NK-92 treated with Interleukin-12 subunit alpha and Interleukin-12 subunit beta, amount 100 ng/mL, for 24 hours (cell line): ENCODE data around the gene LPCAT1.

Experiments used
- DNase-seq: peaks from one replicate; lab custom pipeline; 2025; lab: John Stamatoyannopoulos, UW

LPCAT1 gene

DNA sequence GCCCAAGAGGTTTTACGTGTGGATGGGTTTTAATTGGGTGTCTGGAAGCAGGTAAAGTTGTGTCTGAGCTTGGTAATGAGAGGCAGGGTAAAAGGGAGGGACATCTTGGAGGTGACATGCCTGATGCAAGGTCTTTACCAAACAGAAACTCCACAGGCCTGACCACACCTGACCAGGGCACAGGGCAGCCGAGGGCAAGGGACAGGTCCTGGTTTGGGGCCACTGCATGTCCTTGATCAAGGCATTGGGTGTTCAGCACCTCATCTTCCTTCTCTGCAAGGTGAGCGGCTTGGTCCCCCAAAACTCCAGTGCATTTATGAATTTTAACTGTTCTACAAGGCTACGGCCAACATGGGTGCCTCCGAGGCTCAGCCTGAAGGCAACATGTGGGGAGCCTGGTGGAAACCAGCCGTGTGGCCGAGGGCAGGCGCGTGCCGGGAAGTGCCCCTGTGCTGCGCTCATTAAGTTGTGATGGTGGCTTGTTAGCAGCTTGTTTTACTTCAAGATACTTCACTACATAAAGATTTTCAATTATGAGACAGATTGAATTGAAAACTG, 30.7 kb upstream of the LPCAT1 start:
- DNase-seq: no peak

- DNase-seq: no peak
Observed at GRCh38 chr5:1553539-1554409, 30.0 kb upstream of the LPCAT1 start.

DNA sequence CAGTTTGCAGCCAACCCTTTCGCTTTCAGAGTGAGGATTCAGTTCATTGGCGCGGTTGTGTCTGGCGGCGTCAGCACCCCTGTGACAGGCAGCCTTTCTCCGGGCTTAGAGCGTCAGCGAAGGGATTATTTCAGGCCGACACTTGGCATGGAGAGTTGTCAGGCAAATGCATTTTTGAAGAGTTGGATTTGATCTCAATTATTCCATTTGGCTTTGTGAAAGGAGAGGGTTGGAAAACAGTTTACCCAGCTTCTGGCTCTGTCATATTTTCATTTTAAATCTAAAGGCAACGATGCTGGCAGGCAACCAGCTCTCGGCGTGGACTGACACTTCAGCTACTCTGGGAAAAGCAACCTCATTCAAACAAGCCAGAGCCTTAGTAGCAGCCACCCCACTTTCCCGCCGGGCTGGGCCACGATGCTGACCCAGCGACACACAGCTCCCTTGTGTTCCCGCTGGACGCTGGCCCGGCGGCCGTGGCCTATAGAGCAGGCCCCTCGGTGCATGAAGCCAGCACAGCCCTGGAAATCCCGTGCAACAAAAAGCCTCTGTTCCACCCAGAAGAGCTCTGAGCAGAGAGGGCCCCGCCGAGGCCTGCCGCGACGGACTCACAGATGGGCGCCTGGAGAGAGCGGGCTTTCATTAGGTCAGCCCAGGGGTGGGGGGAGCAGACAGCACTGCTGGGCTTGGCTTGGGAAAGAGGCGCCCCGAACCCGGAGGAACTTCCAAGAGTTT, 28.9 kb upstream of the LPCAT1 start:
- no peak for DNase-seq

GRCh38 chr5:1551426-1552301, 27.9 kb upstream of the LPCAT1 start:
- DNase-seq: no peak

- DNase-seq: no peak
Observed at GRCh38 chr5:1550287-1551076, 26.7 kb upstream of the LPCAT1 start.

GRCh38 chr5:1549475-1550030, 25.8 kb upstream of the LPCAT1 start:
- DNase-seq: no peak

DNA sequence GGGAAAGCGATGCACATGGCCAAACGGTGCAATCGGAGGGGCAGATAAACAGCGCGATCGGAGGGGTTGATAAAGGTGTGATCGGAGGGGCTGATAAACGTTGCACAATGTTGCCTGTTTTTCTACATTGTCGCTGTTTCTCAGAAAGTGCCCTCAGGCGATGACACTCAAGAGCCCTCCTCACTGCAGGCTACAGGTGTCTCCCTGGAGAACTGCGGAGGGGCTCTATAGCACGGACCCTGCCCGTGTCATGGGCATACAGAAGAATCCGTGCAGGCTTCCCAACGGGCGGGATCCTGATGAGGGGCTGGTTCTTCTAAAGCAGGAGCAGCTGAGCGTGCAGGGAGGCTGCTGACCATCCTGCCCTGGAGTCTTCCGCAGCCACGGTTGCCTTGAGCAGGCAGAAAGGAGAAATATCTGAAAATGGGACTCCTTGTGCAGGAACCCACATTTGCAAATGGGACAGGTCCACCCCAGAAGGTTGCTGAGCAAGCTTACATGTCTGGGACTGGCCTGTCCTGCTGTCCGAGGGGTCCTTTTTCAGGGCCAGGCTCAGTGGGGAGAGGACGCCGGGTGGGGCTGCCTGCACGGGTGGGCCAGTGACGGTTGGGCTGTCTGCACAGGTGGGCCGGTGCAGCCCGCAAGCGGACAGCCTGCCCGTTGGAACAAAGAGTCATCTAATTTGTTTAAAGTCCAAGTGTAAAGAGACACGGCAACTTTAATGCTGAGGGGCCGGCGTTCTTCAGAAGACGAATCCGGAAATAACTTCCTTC, 25.1 kb upstream of the LPCAT1 start:
- DNase-seq: no peak

DNA sequence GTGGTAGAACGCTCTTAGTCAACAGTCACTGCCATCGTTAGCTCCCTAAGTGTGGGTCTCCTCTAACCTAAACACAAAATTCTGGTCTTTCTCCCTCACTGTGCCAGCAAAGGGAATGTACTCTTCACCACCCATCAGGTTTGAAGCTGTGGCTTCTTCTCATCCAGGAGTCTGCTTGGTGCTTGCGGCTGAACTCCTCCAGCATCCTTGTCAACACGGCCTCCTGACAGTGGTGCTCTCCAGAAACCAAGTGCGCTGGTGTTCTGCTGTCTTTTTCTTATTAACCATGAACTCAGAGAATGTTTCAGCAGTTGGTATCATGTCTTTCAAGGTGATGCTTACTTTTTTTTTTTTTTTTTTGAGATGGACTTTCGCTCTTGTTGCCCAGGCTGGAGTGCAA, 23.9 kb upstream of the LPCAT1 start:
- no peak for DNase-seq

- DNase-seq: no peak
Observed at GRCh38 chr5:1547236-1547635, 23.5 kb upstream of the LPCAT1 start.

DNA sequence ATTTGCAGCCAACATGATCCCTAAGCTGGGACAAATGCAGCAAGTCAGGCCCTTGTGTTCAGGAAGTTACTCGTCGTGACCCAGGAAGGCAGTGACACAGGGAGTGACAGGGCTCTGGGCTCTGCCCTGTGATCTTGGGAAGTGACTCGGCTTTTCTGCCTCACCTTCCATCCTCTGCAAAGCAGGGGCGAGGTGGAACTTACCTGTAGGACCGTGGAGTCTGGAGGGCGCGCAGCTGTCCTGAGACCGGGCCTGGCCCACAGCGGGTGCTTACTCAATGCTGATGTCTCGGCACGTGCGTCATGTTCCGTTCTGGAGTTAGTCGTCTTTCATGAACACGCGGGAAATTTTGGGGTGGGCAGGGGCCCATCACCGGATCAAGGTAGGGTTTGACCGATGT, 22.8 kb upstream of the LPCAT1 start:
- DNase-seq: no peak

GRCh38 chr5:1545805-1546355, 22.1 kb upstream of the LPCAT1 start:
- no peak for DNase-seq

- no peak for DNase-seq
Observed at GRCh38 chr5:1545126-1545804, 21.5 kb upstream of the LPCAT1 start.

DNA sequence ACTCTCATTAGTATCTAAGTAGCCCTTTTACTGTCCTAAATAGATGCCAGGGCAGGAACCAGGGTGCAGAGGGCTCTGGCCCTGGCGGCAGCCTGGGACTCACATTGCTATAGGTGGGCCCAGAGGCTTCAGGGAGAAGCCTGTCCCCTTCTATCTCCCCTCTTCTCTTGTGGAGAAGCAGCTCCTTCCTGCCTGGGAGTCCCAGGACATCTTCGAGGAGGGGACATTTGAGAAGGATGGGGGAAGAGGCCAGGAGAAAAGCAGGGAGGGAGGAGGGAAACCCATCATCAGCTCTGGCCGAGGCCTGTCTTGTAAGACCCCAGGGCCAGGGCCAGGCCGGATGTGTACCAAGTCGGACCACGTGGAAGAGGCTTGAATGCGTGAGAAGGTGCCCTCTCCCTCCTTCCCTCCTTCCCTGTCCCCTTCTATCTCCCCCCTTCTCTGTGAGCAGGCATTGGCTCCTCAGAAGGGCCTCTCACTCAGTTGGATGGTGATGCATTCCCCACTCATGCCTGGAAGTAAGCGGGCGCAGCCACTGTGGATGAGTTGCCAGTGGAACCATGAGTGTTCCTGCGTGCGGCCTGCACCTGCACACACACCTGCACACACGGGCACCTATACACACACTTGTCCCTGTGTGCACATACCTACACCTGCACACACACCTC, 20.7 kb upstream of the LPCAT1 start:
- no peak for DNase-seq

GRCh38 chr5:1543398-1544293, 19.9 kb upstream of the LPCAT1 start:
- no peak for DNase-seq

DNA sequence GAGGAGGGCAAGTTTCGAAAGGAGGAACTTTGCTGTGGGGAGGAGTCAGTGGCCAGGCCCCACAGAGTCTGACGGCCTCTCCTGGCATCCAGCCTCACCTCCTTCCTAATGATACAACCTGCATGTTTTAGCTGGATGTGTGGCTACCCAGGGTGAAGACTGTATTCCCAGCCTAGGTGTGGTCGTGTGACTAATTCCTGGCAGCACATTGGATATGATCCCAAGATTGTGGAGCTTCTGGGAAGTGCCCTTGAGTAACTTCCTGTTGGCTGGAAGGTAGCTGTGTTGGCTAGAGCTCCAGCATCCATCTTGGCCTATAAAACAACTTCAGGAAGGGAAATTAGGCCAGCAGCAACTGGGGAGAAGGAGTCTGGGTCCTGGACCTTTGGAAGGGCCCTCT, 19.0 kb upstream of the LPCAT1 start:
- DNase-seq: no peak

DNA sequence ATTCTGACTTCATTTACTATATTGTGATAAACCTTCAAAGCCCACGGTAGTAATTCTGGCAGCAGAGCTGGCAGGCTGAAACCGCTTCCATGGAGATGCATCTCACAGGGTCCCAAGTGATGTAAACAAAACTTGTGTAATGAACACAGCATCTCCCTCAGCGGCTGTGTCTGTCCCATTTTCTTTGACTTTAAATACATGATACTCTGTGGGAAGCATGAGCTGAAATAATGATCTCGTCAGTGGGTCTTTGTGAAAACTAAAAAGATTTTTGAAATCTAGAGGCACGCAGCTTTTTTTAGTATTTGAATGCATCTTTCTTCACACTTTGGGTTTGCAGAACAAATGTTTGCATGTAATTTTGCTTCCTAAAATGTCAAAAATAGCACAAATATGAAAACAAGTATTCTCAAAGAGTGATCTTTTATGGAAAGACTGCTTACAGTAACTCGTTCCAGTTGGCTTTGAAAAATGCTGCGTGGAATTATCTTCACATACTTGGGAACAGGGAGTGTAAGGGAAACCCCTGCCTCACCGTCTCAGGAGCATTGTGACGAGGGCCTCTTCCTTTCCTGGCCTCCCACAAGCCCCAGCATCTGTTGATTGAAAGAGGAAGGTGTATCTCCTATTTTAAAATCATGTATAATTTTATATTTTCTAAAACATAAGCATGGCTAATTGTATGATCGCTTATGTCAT, 18.1 kb upstream of the LPCAT1 start:
- no peak for DNase-seq
